Amniotic epithelial cell (primary cell): ENCODE measurements around the gene NINJ2.

ENCODE experiments used
- DNase-seq: peaks from one replicate; pipeline ENCODE4 v3.0.0-alpha.2; 2010; ENCODE audit warnings: low read depth

Gene NINJ2

DNA sequence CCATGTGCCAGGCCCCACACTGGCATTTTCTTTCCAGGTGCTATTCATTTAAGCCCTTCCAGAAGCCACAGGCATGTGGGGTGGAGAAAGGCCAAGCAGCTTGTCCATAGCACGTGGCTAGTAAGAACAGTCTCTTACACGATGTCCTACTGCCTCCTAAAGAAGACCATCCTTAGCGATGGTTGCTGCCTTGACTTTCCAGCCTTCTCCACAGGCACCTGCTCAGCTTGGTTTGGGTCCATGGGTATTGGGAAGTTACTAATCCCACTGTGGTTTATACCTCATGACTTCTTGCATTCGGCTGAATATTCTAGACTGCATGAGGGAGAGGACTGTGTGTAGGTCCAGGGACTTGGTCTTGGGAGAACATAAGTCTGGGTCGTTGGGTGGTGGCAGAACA lies 49.2 kb downstream of the NINJ2 start:
- DNase-seq, result no peak

DNA sequence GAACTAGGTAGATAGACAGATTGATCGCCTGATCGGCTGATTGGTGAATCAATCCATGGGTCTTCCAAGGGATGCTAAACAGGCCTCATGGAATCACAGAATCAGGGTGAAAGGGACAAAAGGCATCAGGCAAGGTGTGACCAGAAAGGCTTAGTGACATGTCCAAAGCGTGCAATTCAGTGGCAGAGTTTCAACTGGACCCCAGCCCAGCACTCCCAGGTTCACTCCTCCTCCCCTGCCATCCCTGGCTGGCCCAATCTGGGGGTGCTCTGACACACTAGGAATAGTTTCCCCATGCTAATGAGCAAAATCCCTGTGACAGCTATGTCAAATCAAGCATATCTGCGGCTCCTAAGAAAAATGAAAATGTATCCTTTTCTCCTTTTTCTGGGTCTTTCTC lies 50.4 kb downstream of the NINJ2 start:
- no peak for DNase-seq

DNA sequence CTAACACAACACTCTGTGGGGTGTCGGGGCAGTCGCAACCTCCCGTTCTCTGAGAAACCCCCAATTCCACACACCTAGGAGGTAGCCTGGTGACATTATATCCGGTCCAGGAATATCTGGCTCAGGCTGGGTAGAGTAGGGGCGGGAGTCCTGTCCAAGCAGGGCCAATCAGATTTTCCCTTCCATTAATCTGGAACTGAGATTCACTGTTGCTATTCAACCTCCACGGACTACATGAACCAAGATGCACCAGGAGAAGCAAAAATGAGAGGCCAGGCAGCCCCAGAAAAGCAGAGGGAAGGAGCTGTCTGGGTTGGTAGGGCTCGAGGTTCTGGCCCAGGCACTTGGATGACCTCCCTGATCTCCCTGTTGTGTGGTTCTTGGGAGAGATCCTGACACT lies 51.0 kb downstream of the NINJ2 start:
- DNase-seq, result no peak

DNA sequence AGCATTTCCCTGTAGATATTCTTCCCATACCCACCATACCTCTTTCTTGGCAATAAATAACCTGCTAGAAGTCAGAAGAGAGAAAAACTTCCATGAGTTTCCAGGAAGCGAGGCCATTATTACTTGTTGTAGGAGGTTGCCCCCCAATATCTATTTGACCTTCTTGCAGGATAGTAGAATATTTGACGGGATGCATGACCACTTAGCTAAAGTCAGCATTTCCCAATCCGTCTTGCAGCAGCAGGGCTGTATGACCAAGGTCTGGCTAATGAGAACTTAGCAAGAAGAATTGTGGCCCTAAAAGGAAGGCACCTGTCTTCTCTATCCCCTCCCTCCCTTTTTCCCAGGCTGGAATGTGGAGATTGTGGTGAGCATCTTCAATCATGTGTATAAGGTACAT lies 51.5 kb downstream of the NINJ2 start:
- DNase-seq, result no peak

DNA sequence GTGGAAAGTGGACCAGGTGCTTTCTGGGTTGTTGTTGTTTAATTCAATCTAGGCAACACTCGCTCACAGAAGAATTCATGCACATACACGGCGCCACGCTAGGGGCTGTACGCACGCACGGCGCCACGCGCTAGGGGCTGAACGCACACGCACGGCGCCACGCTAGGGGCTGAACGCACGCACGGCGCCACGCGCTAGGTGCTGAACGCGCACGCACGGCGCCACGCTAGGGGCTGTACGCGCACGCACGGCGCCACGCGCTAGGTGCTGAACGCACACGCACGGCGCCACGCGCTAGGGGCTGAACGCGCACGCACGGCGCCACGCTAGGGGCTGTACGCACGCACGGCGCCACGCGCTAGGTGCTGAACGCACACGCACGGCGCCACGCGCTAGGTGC lies 54.3 kb downstream of the NINJ2 start:
- DNase-seq, result no peak

DNA sequence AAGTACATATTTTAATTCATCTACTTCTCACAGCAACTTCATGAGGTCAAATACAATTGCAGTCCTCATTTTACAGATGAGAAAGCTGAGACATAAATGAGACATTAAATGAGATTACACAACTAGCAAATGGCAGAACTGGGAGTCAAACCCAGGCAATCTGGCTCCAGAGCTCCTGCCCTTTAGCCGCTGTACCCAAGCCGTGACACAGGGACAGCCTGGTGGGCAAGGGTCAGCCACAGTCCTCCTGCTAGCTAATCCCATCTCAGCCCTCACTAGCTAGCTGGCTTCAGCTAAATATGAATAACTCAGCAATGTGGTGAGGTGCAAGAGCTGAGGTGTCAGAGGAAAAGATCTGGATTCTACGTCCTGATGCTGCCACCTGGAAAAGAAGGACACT lies 54.8 kb downstream of the NINJ2 start:
- DNase-seq, result no peak

DNA sequence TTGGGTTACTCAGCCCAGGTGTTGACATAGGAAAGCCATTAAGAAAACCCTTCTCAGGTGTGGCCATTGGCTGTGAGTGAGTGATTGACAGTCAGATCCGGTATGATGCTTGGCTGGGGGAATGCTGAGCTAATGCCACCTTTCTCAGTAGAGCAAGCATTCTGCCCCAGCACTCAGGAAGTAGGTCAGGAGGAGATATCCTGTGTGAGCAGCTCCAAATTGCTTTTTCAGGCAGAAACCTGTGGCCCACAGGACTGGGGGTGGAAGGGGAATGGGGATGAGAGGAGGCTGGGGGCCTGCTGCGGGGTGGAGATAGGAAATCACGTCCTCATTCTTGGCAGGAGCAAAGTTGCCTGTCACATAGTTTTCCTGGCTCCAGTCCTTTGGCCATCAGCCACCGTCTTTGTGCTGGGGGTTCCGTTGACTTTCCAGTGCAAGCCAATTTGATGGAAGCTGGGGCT lies 55.7 kb downstream of the NINJ2 start:
- DNase-seq, result no peak

DNA sequence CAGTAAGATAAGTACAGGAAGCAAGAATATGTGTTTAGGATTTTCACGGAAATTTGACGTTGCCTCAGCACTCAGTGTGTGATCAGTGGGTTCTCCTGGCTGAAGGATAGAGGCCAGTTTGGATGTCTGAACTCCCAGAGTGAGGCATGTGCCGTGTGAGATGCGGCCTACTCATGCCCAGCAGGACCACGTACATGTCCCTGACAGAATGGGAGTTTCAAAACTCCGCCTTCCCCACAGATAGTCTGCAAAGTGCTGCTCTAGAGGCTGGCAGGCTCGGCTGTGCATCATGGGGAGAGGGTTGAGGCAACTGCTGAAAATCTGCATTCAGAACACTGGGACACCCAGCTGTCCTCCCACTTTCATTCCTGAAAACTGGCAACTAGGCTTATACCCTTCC lies 58.3 kb downstream of the NINJ2 start:
- DNase-seq, result no peak

DNA sequence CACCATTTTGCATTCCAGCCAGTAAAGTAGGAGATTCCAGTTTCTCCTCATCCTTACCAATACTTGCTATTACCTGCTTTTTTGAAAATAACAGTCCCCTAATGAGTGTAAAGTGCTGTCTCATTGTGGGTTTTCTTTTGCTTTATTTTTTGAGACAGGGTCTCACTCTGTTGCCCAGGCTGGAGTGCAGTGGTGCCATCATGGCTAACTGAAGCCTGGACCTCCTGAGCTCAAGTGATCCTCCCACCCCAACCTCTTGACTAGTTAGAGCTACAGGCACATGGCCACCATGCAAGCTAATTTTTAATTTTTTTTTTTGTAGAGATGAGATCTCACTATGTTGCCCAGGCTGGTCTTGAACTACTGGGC lies 60.6 kb downstream of the NINJ2 start:
- no peak for DNase-seq

DNA sequence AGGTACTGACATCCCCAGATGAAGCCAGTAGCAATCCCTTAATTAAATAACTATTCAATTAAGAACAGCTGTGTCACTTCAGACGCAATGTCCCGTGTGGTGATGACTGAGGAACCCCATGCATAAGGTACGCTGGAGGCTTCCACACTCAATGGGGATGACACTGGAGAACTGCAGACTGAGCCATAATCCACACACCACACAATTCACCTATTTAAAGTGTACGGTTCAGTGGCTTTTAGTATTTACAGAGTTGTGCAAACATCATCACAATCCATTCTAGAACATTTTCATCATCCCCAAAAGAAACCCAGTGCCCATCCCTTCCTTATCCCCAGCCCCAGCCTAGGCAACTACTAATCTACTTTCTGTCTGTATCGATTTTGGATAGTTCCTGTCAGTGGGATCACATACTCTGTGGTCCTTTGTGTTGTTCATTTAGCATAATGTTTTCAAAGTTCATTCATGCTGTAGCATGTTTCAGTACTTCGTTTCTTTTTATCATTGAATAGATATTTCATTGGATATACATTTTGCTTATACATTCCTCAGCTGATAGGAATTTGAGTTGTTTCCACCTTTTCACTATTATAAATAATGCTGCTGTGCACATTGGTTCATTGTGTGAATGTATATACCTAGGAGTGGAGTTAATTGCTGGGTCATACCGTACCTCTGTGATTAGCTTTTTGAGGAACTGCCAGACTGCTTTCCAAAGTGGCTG lies 61.1 kb downstream of the NINJ2 start:
- DNase-seq, result no peak

DNA sequence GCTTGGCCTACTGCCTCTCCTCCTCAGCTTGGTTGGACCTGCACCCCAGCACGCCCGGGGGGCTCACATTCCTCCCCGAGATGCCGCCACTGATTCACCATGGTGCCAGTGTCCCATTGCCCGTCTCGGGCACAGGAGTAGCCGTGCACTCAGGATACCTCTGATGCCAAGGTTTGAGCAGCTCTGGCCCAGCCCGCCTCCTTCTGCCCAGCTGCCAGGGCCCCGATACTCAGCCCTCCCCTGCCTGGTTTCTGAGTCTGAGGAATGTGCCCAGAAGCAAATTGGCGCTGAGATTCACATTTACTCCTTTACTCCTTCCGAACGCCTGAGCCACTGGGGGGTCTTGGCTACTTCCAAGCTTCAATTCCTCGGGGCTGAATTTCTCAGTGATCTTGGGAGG lies 63.5 kb downstream of the NINJ2 start:
- no peak for DNase-seq

DNA sequence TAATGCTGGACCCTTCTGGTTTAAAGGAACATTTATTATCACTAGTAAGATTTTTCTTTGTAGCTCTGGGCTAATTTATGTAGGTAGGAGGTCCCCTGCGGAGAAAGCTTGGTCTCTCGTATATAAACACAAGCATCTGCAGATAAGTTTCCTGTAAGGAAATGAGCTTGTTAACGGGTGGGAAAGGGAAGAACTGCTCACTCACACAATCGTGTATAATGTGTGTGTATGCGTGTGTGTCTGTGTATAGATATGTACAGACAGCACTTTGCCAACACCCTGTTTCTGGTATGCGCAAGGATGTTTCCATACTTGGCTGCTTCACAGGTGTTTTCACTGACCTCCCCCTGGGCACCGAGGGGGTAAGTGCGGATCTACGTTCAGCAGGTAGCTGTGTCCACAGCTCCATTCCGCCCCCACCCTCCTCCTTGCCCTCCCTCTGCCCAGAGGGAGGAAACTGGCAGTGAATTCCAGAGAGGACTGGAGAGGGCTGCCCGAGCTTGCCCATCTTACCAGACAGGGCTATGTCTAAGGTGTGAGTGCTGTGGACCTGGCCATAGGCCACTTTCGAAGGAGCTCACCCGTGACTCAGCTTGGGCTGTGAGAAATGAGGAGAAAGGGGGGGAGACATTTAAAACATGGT lies 65.2 kb downstream of the NINJ2 start:
- no peak for DNase-seq

DNA sequence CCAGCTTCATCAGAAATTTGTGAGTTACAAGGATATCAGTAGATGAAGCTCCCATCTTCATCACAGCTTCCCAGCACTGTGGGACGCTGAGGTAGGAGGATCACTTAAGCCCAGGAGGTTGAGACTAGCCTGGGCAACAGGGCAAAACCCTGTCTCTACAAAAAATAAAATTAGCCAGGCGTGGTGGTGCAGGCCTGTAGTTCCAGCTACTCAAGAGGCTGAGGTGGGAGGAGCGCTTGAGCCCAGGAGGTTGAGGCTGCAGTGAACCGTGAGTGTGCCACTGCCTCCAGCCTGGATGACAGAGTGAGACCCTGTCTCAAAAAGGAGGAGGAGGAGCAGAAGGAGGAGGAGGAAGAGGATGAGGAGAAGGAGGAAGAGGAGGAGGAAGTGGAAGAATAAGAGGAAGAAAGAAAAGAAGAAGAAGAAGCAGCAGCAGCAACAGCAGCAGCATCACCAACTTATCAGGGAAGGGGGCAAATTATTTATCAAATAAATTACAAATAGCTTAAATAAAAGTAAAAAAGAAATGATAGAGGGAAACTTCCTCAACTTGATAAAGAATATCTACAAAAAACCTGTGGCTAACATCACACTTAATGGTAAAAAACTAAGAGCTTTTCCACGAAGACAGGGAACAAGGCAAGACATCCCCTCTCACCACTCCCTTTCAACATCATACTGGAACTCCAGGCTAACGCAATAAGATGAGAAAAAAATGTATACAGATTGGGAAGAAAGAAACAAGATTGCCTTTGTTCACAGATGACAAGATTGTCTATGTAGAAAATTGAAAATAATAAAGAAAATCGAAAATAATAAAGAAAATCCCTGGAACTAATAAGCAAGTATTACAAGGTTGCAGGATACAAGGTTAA lies 69.6 kb downstream of the NINJ2 start:
- DNase-seq, result no peak

DNA sequence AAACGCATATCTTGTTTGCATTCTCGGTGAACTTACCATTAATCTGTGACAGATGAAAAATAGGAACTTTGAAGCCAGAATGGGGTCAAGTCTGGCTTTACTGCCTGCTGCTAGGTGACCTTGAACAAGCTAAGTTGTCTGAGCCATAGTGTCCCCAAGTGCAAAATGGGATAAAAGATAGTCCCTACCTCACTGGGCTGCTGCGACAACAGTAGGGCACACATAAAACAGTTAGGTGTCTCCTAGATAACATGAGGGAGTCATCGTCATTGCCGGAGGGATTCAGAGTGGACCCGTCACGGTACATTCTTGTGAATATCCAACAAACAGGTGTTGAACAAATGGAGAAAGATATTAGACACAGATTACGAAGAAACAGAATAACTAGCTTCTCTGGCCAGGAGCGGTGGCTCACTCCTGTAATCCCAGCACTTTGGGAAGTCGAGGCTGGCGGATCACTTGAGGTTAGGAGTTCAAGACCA lies 71.2 kb downstream of the NINJ2 start:
- no peak for DNase-seq

DNA sequence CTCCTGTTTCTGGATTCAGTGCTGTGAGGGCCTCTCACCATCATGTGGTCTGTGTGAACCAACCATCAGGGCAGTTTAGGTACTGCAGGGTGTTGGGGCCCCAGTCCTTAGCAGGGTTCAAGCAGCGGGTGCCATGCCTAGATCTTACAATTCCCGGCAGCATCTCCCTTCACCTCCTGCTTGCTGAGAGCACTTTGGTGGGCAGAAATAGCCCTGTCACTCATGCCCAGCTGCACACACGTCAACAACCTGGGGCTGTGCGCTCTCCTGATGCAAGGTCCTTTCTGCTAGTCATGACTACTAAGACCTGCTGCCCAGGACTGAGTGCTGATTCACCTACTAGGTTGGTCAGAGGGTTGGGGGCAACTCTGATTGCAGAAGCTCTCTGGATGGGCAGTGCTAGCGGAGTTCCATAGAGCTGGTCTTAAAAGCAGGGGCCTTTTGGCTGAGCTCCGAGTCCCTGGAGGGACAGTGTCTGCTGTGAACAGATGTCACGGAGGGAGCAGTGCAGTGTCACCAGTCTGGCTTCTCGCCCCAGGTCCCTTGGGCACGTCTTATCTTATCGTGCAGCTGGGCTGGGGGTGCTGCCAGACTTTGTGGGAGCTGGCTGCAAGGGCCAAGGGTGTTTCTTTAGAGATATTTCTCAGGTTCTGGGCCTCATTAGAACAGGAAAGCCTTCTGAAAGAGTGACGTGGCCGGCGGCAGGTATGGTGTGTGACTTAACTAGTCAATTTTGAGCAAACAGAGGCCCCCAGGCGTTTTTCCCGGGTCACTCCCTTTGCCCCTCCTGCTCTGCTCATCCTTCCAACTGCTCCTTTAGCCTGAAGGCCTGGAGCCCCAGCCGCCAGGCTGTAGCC lies 71.8 kb downstream of the NINJ2 start:
- DNase-seq, result no peak

DNA sequence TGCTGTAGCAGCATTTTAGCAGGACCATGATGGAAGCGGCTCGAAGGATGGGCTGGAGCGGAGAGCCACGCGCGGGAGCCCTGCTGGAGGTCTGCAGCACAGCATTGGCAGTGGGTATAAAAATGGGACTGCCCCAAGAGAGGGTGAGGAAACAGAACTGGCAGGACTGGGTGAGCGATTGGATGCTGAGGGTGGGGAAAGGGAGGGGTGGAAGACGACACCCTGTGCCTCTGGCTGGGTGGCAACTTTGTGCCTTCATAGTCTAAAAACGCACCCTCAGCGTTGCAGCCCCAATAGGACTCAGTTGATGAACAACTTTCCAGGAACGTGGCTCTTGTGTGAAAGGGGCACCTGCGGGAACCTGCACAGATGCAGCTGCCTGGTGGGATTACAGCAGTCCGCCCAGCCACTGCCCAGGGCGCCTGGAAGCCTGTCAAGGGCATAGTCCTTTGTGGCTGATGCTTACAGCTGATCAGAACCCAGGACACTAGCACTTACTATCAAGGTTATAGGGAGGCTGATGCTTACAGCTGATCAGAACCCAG lies 73.0 kb downstream of the NINJ2 start:
- no peak for DNase-seq

DNA sequence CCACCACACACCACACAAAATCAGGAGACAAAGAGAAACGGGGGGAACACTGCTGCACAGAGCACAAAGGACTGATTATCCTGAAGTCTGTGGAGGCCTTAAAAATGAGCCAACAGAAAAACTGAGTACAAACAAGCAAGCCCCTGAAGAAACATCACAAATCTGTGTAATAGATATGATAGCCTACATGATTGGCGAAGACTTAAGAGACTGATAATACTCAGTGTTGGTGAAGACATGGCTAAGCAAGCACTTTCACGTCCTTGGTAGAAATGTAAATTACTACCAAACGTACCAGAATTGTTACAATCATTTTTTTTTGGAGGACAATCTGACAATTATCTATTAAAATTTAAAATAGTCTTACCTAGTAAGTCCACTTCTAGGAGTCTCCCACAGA lies 74.6 kb downstream of the NINJ2 start:
- DNase-seq, result no peak

DNA sequence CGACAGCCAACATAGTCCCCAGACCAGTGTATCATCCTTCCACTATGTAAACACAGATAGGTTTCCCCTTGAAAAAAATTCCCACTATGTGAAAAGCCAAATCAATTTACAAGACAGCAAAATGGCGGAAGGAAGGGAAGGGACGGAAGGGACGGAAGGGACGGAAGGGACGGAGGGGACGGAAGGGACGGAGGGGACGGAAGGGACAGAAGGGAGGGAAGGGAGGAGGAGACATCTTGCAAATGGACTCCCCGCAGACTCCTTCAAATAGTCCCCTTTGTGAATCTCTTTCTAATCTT lies 75.3 kb downstream of the NINJ2 start:
- DNase-seq, result no peak

DNA sequence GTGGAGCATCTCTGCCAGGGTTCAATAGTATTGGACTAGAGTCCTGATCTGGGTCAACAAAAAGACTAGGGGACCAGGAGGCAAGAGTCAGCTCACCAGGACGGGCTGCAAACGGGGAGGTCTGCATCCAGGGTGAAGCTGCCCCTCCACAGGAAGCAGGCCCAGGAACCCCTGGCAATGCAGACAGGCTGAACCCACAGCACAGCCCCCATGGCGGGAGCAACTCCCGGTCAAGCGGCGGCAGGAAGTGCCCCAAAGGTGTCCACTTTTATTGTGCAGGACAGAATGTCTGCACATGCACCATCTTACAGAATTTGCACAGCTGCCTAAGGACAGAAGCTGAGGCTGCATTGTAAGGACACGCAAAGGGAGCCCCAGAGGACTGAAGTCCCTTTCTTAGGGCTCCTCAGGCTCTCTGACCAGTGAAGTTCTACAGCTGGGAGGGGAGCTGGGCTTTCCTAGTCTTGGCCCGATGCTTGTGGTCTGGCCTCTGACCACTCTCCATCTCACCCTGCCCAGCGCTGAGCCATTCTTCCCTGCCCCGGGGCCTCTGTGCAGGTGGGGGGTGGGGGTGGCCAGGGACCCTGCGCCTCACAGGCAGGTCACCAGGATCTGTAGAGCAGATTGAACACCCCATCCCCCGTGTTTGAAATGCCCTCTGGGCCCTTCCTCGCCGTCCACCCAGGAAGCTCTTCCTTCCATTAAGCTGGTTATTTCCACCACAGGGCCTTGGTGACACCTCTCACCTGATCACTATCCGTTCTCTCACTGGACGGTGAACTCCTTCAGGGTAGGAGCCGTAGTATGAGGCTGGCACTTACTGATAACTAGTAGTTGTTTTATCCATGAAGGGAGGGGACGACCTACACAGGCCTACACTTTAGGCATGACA lies 75.9 kb downstream of the NINJ2 start:
- no peak for DNase-seq

DNA sequence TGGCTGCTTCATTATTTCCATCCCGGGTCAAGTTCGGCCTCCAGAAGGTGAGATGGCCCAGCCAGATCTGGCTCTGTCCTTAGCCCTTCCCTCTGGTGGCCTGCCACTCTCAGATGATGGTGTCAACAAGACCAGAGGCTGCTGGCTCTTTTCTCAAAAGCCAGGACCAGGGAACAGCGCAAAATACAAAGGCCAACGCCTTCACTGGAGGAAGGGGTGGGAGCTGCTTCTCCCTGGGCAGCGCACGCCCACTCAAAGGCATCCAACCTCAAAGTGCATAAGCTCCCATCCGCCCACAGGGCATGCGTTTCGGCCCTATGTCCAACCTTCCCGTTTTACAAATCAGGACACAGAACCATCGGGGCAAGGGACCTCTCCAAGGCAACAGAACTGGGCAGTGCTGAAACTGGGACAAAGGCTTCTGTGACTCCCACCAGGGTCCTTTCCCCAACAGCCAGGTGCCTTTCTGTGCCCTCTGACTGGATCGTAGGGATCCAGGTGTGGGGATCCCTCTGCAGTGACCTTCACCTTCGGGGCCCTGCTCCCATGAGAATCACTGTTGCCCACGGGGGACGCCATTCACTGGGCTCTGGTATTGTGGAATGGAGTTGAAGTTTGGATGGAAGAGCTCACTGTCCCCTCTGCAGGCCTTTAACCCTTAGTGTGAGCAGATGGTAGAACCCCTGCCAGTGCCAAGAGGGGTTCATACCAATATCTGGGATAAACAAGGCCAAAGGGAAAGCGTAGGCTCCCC lies 76.8 kb downstream of the NINJ2 start:
- DNase-seq, result no peak
